Tibial nerve (tissue), 3 donors: ENCODE measurements around the gene SMG6.

Experiments
- POLR2A ChIP-seq, 2 donors: fragments of 450-650 bp; IDR thresholded peaks; one replicate each; pipeline ENCODE4 v1.6.1; 2017; ENCODE audit warnings: antibody characterized with exemption in 2 of 2, mild to moderate bottlenecking in 2 of 2, moderate library complexity in 2 of 2
- TF ChIP-seq, protein P1 (sequence below), 5 experiments: fragments of 200-600 bp in 3 of 5; fragments of 450-650 bp in 2 of 5; sonication (generic) in 3 of 5; IDR thresholded peaks; one replicate each; pipeline ENCODE4 v1.5.1; 2016 to 2019; ENCODE audit warnings: antibody characterized with exemption in 5 of 5, mild to moderate bottlenecking in 3 of 5, moderate library complexity in 2 of 5

DNA sequence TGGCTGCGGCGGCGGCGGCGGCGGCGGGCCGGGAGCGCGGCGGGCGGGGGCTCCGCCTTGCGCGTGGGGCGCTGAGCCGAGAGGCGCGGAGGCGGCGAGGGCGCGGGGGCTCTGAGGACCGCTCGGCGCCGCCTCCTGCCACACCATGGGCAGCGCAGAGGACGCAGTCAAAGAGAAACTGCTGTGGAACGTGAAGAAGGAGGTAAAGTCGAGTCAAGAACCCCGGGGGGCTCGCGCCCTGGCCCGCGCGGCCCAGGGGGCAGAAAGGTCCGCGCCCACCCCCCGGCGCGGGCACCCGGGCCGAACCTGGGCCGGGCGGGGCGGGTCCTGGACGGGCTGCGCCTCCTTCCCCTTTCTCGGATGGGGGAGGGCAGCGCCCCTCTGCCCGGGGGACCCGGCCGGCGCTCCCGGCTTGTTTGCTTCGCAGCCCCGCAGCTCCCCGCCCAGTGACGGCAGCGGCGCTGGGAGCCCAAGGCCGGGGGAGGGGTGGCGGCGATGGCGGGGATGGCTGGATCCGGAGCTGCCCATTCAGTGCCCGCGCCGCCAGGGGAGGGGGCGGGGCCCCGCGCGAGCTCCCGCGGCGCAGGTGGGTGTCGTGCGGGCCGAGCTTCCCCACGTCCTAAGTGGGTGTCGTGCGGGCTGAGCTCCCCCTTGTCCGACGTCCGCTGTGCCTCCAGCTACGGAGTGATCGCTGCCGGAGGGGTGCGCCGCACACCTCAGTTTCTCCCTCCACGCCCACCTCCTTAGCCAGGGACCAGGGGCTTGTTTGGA lies 34.1 kb upstream of the SMG6 start:
- TF ChIP-seq, protein P1, sequence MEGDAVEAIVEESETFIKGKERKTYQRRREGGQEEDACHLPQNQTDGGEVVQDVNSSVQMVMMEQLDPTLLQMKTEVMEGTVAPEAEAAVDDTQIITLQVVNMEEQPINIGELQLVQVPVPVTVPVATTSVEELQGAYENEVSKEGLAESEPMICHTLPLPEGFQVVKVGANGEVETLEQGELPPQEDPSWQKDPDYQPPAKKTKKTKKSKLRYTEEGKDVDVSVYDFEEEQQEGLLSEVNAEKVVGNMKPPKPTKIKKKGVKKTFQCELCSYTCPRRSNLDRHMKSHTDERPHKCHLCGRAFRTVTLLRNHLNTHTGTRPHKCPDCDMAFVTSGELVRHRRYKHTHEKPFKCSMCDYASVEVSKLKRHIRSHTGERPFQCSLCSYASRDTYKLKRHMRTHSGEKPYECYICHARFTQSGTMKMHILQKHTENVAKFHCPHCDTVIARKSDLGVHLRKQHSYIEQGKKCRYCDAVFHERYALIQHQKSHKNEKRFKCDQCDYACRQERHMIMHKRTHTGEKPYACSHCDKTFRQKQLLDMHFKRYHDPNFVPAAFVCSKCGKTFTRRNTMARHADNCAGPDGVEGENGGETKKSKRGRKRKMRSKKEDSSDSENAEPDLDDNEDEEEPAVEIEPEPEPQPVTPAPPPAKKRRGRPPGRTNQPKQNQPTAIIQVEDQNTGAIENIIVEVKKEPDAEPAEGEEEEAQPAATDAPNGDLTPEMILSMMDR (IDR thresholded peaks at IDR 0.05), result no peak
- TF ChIP-seq POLR2A (IDR thresholded peaks at IDR 0.05), result peak in 1 of 2 donors; percentile 52
